Stimulated activated CD4-positive, alpha-beta T cell treated with anti-CD3 and anti-CD28 coated beads, Interleukin-15, amount 100 ng/mL, for 24 hours (primary cell): Measurements from ENCODE around the gene TAF6.

Experiments used
- DNase-seq: peaks from one replicate; pipeline ENCODE4 v3.0.0-alpha.2; 2020

TAF6 gene

DNA sequence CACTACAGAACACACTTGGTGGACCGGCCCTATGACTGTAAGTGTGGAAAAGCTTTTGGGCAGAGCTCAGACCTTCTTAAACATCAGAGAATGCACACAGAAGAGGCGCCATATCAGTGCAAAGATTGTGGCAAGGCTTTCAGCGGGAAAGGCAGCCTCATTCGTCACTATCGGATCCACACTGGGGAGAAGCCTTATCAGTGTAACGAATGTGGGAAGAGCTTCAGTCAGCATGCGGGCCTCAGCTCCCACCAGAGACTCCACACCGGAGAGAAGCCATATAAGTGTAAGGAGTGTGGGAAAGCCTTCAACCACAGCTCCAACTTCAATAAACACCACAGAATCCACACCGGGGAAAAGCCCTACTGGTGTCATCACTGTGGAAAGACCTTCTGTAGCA is 55.0 kb downstream of the TAF6 start:
- DNase-seq: no peak

- no peak for DNase-seq
These were observed 55.8 kb downstream of the TAF6 start for GRCh38 chr7:100063376-100063775.

DNA sequence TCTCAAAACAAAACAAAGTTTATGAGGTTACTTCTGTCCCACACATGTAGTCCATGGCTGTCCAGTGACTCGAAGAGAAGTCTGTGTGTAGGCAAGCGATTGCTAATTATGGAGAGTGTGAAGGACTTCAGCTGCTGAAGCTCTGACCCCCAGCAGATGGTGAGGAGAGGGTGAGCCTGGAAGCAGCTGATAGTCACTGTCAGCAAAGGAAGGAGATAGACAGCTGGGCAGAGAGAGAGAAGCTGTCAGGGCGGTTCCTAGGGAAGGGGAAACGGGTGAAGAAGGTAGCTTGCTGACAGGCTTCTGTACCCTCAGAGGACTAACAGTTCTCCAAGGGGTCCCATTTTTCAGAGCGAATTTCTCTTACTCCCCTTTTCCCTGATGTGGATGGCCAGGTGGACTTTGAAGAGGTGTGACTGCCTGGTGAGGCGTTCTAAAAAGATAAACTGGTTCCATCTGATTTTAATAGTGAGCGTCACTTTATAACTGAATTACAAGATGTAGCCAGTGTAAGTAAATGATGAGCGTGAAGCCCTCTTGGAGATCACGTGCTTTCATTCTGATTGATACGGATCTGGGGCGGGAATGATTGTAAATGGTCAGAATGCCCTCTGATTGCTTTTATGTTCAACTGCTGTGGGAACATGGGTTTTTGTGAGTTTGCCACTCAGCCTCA is 57.5 kb downstream of the TAF6 start:
- DNase-seq: no peak

DNA sequence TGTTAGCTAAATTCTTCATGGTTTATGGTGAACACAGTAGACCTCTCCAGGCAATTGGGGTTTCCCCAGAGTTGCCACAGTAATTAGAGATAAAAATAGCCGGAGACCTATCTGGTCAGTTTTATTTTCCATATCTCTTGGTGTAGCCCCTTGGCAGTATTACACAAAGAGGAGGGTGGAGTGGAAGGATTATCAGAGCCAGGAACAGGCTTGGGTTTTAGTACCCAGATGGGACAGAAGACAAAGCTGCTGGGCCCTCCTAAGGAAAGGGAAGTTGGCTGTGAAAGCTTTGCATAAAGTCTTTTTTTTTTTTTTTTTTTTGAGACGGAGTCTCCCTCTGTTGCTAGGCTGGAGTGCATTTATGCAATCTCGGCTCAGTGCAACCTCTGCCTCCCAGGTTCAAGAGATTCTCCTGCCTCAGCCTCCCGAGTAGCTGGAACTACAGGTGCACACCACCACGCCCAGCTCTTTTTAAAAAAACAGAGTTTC is 59.9 kb downstream of the TAF6 start:
- no peak for DNase-seq
